Trophoblast cell (in vitro differentiated cells and primary cell): ENCODE measurements around the gene TMEM220.

Experiments used
- DNase-seq, 2 donors: peaks; one replicate each; pipeline ENCODE4 v3.0.0-alpha.2; 2016
- H2AFZ ChIP-seq: 2 replicates; pipeline ENCODE4 v1.6.1; 2013; ENCODE audit warnings: low read length, moderate library complexity, mild to moderate bottlenecking; ENCODE audit not compliant: insufficient read depth, poor library complexity
- H2AK5ac ChIP-seq: 2 replicates; pipeline ENCODE4 v1.6.1; 2013; ENCODE audit warnings: mild to moderate bottlenecking, low read length
- H2BK120ac ChIP-seq: 2 replicates; pipeline ENCODE4 v1.6.1; 2013; ENCODE audit warnings: low read length, mild to moderate bottlenecking, moderate library complexity; ENCODE audit not compliant: insufficient read depth, poor library complexity
- H2BK12ac ChIP-seq: 2 replicates; pipeline ENCODE4 v1.6.1; 2013; ENCODE audit warnings: mild to moderate bottlenecking, low read length, moderate library complexity
- H2BK5ac ChIP-seq: 2 replicates; pipeline ENCODE4 v1.6.1; 2013; ENCODE audit warnings: low read length, low read depth, moderate library complexity, mild to moderate bottlenecking; ENCODE audit not compliant: poor library complexity
- H3K14ac ChIP-seq: 2 replicates; pipeline ENCODE4 v1.6.1; 2013; ENCODE audit warnings: mild to moderate bottlenecking, low read length
- H3K18ac ChIP-seq: 2 replicates; pipeline ENCODE4 v1.6.1; 2013; ENCODE audit warnings: mild to moderate bottlenecking, low read length
- H3K23ac ChIP-seq: 2 replicates; pipeline ENCODE4 v1.6.1; 2013; ENCODE audit warnings: low read length
- H3K27ac ChIP-seq: 2 replicates; pipeline ENCODE4 v1.5.1; 2013; ENCODE audit warnings: low read depth, mild to moderate bottlenecking, inconsistent platforms, low read length, moderate library complexity
- H3K27me3 ChIP-seq: 2 replicates; pipeline ENCODE4 v1.6.1; 2013; ENCODE audit warnings: inconsistent platforms, mild to moderate bottlenecking, low read length, moderate library complexity; ENCODE audit not compliant: insufficient read depth
- H3K36me3 ChIP-seq, 2 experiments: 1 replicate in 1 of 2; 2 replicates in 1 of 2; pipeline ENCODE4 v1.6.1; 2013; ENCODE audit warnings: low read length in 2 of 2, mild to moderate bottlenecking in 2 of 2, moderate library complexity in 1 of 2; ENCODE audit not compliant: insufficient read depth in 2 of 2, control insufficient read depth in 1 of 2
- H3K4ac ChIP-seq: 2 replicates; pipeline ENCODE4 v1.6.1; 2013; ENCODE audit warnings: low read depth, mild to moderate bottlenecking, low read length, moderate library complexity
- H3K4me1 ChIP-seq, 2 experiments: 1 replicate in 1 of 2; 2 replicates in 1 of 2; pipeline ENCODE4 v1.6.1; 2013; ENCODE audit warnings: low read length in 2 of 2, mild to moderate bottlenecking in 2 of 2, moderate library complexity in 1 of 2; ENCODE audit not compliant: insufficient read depth in 2 of 2, control insufficient read depth in 1 of 2
- H3K4me2 ChIP-seq: 2 replicates; pipeline ENCODE4 v1.6.1; 2013; ENCODE audit warnings: inconsistent platforms, mild to moderate bottlenecking, low read length, moderate library complexity
- H3K4me3 ChIP-seq: 2 replicates; pipeline ENCODE4 v1.5.1; 2013; ENCODE audit warnings: mild to moderate bottlenecking, low read depth, low read length, inconsistent platforms
- H3K79me1 ChIP-seq: one replicate; pipeline ENCODE4 v1.6.1; 2013; ENCODE audit warnings: low read length
- H3K79me2 ChIP-seq: 2 replicates; pipeline ENCODE4 v1.6.1; 2013; ENCODE audit warnings: low read length, mild to moderate bottlenecking; ENCODE audit not compliant: control insufficient read depth, insufficient read depth, poor library complexity
- H3K9ac ChIP-seq: 2 replicates; pipeline ENCODE4 v1.6.1; 2013; ENCODE audit warnings: mild to moderate bottlenecking, low read length
- H3K9me3 ChIP-seq: 2 replicates; pipeline ENCODE4 v1.6.1; 2013; ENCODE audit warnings: low read depth, mild to moderate bottlenecking, control low read depth, inconsistent platforms, low read length; ENCODE audit not compliant: insufficient read depth
- H4K12ac ChIP-seq: 2 replicates; pipeline ENCODE4 v1.6.1; 2013; ENCODE audit warnings: low read depth, mild to moderate bottlenecking, low read length, moderate library complexity
- H4K8ac ChIP-seq: 2 replicates; pipeline ENCODE4 v1.6.1; 2013; ENCODE audit warnings: low read depth, mild to moderate bottlenecking, low read length, moderate library complexity
- H4K91ac ChIP-seq: one replicate; pipeline ENCODE4 v1.6.1; 2013; ENCODE audit warnings: low read depth, mild to moderate bottlenecking, low read length, moderate library complexity
- WGBS: extraction: QIAGEN DNeasy Blood & Tissue Kit; methylation state at CpG from one replicate; pipeline ENCODE4 v1.1.7; 2013; ENCODE audit warnings: missing lambda C conversion rate; ENCODE audit not compliant: insufficient read length, insufficient coverage; ENCODE audit errors: extremely low coverage; 5-methylcytosine and 5-hydroxymethylcytosine counted together

The TMEM220 gene

DNA sequence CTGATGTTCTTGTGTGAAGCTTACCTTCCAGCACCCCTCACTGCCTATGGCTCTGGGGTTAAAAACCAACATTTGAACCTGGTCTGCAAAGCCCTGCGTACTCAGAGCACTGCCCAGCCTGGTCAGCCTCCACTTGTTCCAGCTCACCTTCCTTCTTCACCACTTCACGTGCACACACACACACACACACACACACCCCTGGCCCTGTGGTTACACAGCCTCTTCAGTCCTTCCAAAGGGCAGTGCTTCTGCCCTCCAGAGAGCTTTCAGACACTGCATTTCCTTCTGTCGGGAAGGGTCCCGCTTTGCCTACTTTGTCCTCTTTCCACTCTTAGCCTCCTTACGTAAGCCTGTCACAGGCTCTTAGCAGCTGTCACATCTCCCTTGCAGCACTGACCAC, 9.6 kb upstream of the TMEM220 start:
- no peaks in the 10 kb centered on the region for H3K79me2 ChIP-seq
- H3K4me1 ChIP-seq: no peaks in the 10 kb centered on the region
- no peak overlapping the region for H2BK120ac ChIP-seq
- H3K4me3 ChIP-seq: no peak overlapping the region
- no peak overlapping the region for H4K8ac ChIP-seq
- no peak overlapping the region for H2AFZ ChIP-seq
- no peak overlapping the region for H2AK5ac ChIP-seq
- H4K91ac ChIP-seq: no peak overlapping the region
- no peak overlapping the region for H3K4ac ChIP-seq
- H3K79me1 ChIP-seq: no peaks in the 10 kb centered on the region
- WGBS: no CpG with 5 or more reads among the region's 5 CpGs
- no peak overlapping the region for H3K14ac ChIP-seq
- H2BK12ac ChIP-seq: no peak overlapping the region
- no peak overlapping the region for H3K9ac ChIP-seq
- no peak overlapping the region for H3K23ac ChIP-seq
- no peaks in the 10 kb centered on the region for H3K36me3 ChIP-seq
- H2BK5ac ChIP-seq: no peak overlapping the region
- no peak overlapping the region for H3K4me2 ChIP-seq
- no peak overlapping the region for H4K12ac ChIP-seq
- no peak overlapping the region for H3K18ac ChIP-seq
- DNase-seq: no peak
- no peaks in the 10 kb centered on the region for H3K27me3 ChIP-seq
- H3K9me3 ChIP-seq: no peaks in the 10 kb centered on the region
- no peak overlapping the region for H3K27ac ChIP-seq

GRCh38 chr17:10738521-10739258, 8.9 kb upstream of the TMEM220 start:
- Histone ChIP-seq H3K23ac (no peak overlapping the region), H3K27ac (no peak overlapping the region), H2BK12ac (no peak overlapping the region), H2BK5ac (no peak overlapping the region), H4K91ac (no peak overlapping the region), H3K18ac (no peak overlapping the region), H3K79me2 (no peaks in the 10 kb centered on the region), H3K27me3 (no peaks in the 10 kb centered on the region), H3K4me2 (no peak overlapping the region), H2BK120ac (no peak overlapping the region), H3K79me1 (no peaks in the 10 kb centered on the region), H4K12ac (no peak overlapping the region), H2AFZ (no peak overlapping the region), H3K4me3 (no peak overlapping the region), H4K8ac (no peak overlapping the region), H3K14ac (no peak overlapping the region), H3K4me1 (no peaks in the 10 kb centered on the region), H3K9me3 (no peaks in the 10 kb centered on the region), H3K9ac (no peak overlapping the region), H2AK5ac (no peak overlapping the region), H3K36me3 (no peaks in the 10 kb centered on the region), H3K4ac (no peak overlapping the region)
- DNase-seq: no peak
- no CpG with 5 or more reads among the region's 5 CpGs for WGBS

DNA sequence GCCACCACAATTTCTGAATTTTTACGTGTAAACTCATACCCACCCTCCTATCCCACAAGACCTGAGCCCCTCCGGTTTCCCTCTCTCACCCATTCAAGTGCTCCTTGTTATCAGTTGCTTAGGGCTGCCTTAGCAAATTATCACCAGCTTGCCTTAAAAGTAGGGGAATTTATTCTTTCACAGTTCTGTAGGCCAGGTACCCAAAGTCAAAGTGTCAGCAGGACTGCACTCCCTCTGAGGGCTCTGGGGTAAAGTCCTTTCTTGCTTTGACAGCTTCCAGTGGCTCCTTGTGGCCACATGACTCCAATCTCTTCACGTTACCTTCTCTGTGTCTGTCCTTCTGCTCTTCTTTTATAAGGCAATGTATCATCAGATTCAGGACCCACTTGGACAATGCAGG, 7.9 kb upstream of the TMEM220 start:
- Histone ChIP-seq H2BK5ac (no peak overlapping the region), H4K8ac (no peak overlapping the region), H2AK5ac (no peak overlapping the region), H3K79me1 (no peaks in the 10 kb centered on the region), H3K27me3 (no peaks in the 10 kb centered on the region), H3K4ac (no peak overlapping the region), H3K27ac (no peak overlapping the region), H2BK12ac (no peak overlapping the region), H3K18ac (no peak overlapping the region), H3K4me2 (no peak overlapping the region), H3K4me3 (no peak overlapping the region), H3K14ac (no peak overlapping the region), H2BK120ac (no peak overlapping the region), H3K9ac (no peak overlapping the region), H3K79me2 (no peaks in the 10 kb centered on the region), H4K91ac (no peak overlapping the region), H3K9me3 (peaks cover 2% of the 10 kb centered on the region), H3K36me3 (no peaks in the 10 kb centered on the region), H4K12ac (no peak overlapping the region), H3K4me1 (no peaks in the 10 kb centered on the region), H2AFZ (no peak overlapping the region), H3K23ac (no peak overlapping the region)
- no peak for DNase-seq
- no CpG with 5 or more reads among the region's 3 CpGs for WGBS

DNA sequence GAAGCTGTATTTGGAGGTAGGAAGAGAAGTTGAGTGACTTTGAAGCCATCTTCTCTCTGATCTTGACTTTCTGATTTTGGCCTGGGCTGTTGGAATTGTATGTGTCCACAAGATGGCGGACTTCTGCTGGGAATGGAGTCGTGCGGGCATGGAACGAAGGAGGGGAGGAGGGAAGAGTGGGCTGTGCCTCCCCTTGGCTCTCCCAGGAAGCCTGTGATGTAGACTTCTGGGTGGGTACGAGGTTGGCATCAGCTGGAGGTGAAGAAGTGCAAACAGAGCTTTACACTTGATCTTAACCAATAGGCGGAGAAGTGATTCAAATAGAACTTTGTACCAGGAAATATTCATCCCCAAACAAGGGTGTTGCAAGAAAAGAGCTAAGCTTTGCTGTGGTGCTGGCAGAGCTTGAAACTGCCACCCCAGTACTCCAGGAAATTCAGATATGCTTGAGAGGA, 7.4 kb upstream of the TMEM220 start:
- Histone ChIP-seq H2AK5ac (no peak overlapping the region), H2AFZ (no peak overlapping the region), H3K4me2 (no peak overlapping the region), H4K12ac (no peak overlapping the region), H3K9me3 (peaks cover 2% of the 10 kb centered on the region), H3K14ac (no peak overlapping the region), H3K27me3 (no peaks in the 10 kb centered on the region), H3K4me3 (no peak overlapping the region), H3K4me1 (no peaks in the 10 kb centered on the region), H3K9ac (no peak overlapping the region), H3K23ac (no peak overlapping the region), H3K27ac (no peak overlapping the region), H3K36me3 (no peaks in the 10 kb centered on the region), H3K79me1 (no peaks in the 10 kb centered on the region), H4K91ac (no peak overlapping the region), H2BK120ac (no peak overlapping the region), H2BK12ac (no peak overlapping the region), H3K18ac (no peak overlapping the region), H3K4ac (no peak overlapping the region), H3K79me2 (no peaks in the 10 kb centered on the region), H2BK5ac (no peak overlapping the region), H4K8ac (no peak overlapping the region)
- WGBS: no CpG with 5 or more reads among the region's 6 CpGs
- DNase-seq: peak in 1 of 2 donors; percentile 61
